HCEC 1CT (cell line): ENCODE results near the gene SLF2.
"Not testable (repeated sequence)": the region's sequence is repeated elsewhere in the genome, so short reads cannot be mapped to it uniquely, and the experiment has no call there.

Experiments used
- DNase-seq: peaks from one replicate; pipeline ENCODE4 v3.0.0-alpha.2; 2017

Gene SLF2

DNA sequence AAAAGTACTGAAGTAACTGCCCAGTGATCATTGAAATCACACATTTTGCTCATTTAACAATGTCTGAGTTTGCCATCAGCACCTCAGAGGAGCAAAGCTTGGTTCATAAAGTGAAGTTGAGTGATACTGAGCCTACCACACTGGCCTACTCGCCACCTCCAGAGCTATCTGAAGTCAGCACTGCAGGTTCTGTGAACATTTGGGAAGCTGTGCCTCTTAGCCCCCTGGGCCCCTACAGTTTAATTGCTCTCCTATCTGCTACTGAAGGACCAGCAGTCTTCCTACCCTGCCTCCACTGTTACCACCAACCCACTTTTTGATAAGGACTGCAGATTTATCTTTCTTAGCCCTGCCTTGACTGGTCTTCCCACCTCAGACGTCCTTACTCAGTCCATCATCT lies 54.6 kb downstream of the SLF2 start:
- no peak for DNase-seq

DNA sequence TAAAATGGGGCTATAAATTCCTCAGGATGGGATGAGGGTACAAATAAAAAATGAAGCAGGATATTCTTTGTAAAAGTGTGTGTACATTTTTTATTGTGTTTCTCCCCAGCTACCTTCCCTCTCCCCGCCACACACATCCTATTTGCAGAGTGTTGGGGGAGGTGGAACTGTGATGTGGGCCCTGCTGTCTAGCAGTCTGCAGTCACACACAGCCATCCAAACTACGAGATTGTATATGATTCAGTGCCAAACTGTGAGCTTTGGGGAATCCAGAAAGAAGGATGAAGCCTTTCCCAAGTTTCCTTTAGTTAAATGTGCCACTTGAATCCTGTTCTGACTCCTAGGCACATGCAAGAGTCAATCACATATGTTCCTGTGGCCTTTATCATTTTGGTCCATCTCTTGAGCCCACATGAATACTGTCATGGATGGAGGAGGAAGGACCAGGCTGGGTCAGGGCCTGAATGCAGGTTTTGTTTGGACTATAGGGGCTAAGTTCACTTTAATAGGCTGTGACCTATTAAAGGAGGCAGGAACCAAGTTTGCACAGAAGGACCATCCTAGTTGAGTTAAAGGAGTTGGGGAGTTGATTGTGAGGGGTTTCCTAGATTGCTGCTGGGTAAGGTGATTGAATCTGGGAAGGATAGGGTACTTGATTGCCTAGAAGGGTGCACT lies 55.4 kb downstream of the SLF2 start:
- DNase-seq: no peak

DNA sequence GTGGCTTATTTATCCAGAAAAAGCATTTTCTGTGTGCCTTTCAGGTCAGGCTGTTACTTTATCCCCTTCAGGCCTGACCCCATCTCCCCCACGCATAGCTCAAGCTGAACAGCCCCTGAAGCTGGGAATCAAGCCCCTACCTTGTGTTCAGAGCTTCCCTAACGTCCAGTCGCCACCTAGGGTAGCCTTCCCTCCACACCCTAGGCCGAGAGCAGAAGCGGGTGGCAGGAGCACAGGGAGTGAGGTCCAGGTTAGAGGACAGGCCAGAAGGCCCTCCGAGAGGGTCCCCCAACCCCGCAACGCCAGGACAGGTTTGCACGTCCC lies 56.1 kb downstream of the SLF2 start:
- no peak for DNase-seq

DNA sequence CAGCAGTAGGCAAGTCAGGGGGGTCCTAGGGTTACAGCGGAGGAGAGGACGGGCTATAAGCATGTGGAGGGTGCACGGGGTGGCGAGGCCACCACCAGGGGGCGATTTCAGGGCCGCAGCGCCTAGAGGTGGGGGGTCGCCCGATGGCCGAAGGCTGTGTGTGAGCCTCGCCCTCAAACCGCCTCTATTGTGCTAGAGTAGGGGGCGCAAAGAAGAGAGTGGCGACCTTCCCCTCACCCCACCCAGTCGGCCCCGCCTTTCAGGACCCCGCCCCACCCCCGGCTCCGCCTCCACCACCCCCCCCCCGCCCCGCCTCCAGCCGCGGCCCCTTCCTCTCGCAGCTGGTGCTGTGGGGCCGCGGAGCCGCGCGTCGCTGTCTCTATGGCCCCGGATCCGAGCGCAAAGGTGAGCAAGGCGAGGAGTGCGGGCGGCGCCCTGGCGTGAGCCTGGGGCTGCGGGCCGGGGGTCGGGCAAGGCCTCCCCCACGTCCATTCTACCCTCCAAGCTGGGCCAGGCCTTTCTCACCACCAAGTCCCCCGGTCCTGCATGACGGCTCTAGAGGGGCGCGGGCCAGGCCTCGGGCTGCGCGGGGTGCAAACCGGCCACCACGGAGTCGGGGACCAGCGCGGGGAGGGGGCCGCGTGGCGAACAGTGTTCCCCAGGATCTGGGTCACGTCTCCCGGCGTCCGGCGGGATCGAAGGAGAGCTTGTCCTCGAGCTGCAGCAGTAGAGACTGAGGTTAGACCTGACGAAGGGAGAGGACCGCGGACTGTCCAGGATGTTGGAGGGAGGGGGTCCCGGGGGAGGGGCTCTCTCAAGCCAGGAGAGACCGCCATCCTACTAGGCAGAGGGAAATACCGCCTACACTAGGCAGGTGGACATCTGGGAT lies 56.7 kb downstream of the SLF2 start, which contains the start of gene SEMA4G:
TSS of gene SEMA4G (plus strand) at position 318 of the 889 bp plus-strand sequence. CDS start 3,409 bp downstream, outside the sequence.
- DNase-seq: no peak

DNA sequence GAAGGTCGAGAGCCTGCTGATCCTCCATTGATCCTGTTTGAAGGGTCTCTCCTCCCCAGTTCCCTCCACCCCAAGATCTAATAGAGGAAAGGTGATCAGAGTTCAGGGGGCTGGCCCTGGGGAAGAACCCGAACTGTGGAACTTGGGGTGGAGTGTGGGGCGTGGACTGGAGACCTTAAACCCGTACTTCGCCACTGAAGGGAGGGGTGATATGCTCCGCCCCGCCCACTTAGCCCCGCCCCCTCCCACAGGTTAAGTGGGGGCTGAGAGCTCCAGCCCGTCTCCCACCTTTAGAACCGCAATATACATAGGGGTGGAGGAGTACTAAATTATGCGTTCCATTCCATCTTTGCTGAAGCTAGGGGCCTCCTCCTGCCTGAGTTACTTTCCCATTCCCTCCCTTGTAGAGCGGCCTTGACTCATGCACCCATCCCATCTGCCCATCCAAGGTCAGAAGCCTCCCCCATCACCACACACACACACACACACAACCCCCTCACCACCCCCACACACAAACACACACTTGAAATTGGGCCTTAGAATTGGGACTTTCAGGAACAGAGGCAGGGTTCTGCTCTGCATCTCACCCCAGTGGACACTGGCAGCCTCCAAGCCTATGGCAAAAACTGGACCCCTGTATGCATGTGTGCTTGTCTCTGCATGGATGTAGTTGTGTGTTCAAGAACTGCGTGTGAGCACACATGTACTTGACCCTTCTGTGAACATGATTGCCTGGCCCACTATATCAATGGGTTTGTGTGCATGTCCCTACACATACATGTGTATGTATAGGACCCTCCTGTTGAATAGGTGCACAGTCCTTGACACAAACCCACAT lies 57.5 kb downstream of the SLF2 start:
- DNase-seq: no peak

DNA sequence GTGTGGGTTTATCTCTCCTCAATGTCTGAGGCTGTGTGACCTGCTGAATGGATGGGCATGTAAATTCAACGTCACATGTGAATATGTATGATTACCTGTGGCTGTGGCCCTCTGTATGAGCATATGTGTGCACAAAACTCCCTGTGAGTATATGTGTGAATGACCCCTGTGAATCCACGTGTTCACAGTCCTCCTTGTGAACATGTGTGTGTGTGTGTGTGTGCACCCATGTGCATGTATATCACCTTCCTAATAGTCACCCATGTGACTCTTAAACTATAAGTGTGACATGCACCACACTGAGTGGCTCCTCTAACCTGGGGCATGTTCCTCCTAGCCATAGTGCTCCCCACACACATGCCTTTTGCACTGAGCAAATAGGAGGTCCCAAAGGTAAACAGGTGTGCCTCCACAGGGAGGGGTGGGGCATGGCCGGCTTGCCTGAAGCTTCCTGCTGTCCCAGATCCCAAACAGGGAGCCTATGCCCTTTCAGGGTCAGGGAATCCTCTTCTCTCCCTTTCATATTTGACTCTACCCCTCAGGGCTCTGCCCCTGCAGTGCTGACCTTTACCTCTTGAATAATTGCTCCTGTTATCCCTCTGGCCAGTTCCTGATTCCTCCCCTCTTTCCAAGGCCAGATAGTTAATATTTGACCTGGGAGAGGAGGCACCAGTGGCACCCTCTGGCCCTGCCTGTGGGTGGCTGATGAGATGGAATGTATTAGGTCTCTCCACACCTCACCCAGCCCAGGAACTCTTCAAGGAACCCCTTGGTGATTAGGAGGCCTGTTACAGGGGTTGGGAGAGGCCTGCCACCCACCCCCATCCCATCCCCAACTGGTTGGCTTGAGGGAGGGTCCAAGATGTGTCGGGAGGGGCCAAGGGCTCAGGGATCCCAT lies 58.4 kb downstream of the SLF2 start:
- no peak for DNase-seq

DNA sequence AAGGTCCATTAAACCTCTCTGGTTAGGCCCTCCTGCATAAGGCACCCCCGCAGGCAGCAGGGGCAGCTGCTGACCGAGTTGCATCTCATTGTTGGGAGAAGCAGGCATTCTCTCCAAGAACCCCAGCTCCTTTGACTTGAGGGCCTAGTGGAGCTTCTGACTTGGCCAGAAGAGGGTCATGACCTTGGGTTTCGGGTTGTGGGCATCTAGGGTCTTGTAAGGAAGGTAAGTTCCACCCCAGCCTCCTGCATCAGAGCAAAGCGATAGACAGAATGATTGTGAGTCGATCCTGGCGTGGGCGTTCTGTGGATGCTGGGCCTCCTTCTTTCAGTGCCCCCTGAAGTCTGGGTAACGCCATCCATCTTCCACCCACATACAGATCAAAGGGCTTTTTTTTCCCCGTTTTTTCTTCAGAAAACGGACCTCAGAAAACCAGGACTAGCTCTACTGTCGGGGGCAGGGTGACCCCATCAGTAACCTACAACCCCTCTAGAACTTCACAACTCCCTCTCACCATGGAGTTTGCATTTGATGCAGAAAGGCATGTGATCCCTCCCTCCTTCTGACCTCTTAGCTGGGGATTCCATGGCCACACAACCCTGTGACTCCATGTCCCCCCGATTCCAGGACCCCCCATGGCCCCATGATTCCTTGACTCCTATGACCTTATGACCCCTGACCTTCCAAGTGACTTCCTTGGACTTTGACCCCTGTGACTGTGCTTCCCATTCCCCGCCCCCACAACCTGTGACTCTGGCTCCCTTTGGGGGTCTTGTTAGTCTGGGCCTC lies 59.5 kb downstream of the SLF2 start:
- DNase-seq: no peak

DNA sequence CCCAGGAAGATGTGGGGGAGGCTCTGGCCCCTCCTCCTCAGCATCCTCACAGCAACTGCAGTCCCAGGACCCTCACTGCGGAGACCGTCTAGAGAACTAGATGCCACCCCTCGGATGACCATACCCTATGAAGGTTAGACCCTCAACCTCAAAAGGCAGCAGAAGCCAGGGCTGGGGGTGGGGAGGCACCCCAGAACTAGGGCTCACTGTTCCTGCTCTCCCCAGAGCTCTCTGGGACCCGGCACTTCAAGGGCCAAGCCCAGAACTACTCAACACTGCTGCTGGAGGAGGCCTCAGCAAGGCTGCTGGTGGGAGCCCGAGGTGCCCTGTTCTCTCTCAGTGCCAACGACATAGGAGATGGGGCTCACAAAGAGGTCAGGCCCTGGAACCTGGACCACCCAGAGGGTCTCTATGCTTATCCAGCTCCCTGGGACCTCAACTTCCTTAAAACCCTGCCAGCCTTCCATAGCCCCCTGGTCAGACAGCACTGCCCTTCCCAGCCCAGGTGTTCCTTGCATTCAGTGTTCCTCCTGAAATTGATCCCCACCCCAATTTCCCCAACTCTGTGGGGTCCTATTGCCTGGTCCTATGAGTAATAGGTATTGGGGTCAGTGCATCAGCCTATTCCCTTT lies 60.3 kb downstream of the SLF2 start:
- DNase-seq: no peak

DNA sequence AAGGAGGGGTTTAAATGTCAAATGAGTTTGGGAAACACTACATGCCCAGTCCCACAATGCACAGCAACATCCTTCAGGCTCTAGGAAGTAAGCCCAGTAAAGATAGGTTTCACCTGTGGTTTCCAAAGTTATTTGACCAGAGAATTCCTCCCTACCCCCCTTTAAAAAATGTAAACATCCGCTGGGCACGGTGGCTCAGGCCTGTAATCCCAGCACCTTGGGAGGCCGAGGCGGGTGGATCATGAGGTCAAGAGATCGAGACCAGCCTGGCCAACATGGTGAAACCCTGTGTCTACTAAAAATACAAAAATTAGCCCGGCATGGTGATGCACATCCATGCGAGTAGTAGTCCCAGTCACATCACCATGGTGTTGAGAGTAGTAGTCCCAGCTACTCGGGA lies 62.6 kb downstream of the SLF2 start:
- not testable (repeated sequence) for DNase-seq

DNA sequence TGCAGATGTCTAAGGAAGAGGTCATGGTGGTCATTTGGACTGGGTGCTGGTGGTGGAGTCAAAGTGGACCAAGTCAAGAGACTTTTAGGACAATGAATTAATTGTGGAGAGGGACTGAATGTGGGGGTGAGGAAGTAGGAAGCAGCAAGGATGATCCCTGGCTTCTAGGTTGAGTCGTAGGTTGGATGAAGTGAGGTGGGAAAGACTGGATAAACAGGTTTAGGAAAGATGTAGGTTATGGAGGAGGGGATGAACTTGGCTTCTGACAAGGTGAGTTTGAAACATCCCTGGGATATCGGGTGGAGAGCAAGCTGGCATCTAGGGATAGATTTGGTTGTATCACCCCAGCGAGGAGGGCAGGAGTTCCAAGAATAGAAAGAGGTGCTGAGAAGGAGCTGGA lies 64.1 kb downstream of the SLF2 start:
- no peak for DNase-seq

DNA sequence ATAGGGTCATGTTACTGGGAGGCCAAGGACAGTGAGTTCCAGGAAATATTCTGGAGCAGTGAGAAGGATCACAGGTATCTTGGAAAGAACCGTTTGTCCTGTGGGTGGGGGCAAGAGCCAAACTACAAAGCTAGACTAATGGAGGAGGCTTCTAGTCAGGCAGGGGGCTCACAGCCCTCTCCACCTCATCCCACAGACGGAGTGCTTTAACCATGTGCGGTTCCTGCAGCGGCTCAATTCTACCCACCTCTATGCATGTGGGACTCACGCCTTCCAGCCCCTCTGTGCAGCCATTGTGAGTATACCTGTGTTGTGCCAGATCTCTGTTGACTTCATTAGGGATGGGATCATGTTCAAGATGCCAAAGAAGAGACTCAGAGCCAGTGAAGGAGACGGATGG lies 64.7 kb downstream of the SLF2 start:
- DNase-seq: no peak

DNA sequence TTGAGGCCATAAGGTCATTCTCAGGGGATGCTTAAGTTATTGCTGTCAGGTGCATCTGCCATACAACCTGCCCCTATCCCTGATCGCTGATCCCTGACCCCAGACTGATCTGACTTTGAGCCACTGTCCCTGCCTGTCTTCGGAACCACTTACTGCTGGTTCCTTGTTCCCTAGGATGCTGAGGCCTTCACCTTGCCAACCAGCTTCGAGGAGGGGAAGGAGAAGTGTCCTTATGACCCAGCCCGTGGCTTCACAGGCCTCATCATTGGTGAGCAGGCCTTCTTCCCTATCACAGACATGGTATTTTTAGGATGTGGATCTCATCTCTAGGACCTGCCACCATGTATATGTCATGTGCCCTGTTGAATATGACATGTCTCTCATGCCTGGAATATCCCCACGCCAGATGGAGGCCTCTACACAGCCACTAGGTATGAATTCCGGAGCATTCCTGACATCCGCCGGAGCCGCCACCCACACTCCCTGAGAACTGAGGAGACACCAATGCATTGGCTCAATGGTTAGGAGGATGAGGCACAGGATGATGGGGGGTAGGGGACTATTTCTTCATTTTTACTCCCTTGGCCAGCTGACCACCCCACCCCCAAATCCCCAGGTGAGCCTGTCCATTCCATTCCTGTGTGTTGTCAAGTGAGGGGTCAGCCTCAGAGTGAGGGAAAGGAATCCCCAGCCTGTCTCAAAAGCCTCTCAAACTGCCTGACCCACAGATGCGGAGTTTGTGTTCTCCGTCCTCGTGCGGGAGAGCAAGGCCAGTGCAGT lies 65.5 kb downstream of the SLF2 start:
- DNase-seq: no peak

DNA sequence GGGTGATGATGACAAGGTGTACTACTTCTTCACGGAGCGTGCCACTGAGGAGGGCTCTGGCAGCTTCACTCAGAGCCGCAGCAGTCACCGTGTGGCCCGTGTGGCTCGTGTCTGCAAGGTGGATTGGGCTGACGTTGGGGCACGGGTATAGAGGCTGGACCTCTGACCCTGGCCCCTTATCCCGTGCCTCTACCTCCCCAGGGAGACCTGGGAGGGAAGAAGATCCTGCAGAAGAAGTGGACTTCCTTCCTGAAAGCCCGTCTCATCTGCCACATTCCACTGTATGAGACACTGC lies 66.1 kb downstream of the SLF2 start:
- DNase-seq: no peak

DNA sequence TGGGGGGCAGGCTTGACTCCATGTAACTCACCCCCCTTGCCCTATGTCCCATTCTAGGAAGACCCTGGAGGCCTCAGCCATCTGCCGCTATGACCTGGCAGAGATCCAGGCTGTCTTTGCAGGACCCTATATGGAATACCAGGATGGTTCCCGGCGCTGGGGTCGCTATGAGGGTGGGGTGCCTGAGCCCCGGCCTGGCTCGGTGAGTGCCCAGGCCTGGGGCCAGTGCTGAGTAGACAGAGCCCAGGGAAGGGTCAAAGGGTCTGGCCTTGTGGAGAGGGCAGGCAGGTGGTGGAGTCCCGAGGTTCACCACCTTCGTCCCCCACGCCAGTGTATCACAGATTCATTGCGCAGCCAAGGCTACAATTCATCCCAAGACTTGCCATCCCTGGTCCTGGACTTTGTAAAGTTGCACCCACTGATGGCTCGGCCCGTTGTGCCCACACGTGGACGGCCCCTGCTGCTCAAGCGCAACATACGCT lies 67.1 kb downstream of the SLF2 start:
- no peak for DNase-seq

DNA sequence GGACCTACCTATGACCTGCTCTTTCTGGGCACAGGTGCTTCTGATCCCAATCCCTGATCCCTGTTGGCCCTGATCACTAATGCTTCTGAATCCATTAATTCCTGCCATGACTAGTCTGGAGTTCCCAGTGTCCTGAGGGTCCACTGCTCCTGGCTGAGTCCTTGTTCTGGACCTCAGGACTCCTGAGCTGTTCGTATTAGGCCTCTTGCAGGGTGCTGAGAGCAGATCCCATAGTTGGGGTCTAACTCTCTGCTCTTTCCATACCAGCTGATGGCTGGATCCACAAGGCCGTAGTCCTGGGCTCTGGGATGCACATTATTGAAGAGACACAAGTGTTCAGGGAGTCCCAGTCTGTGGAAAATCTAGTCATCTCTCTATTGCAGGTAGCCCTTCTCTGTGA lies 67.5 kb downstream of the SLF2 start:
- DNase-seq: no peak

DNA sequence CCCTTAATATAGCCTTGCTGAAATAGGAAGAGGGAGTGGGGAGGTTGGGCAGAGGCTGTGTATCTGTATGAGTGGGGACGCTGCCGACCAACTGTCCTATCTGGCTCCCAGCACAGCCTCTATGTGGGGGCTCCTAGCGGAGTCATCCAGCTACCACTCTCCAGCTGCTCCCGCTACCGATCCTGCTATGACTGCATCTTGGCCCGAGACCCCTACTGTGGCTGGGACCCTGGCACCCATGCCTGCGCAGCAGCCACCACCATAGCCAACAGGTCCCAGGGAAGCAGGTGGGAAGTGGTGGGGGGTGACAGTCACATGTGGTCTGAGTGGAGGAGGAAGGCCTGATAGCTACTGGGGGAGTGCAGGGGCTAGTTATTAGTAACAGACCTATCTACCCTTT lies 67.9 kb downstream of the SLF2 start:
- DNase-seq: no peak

DNA sequence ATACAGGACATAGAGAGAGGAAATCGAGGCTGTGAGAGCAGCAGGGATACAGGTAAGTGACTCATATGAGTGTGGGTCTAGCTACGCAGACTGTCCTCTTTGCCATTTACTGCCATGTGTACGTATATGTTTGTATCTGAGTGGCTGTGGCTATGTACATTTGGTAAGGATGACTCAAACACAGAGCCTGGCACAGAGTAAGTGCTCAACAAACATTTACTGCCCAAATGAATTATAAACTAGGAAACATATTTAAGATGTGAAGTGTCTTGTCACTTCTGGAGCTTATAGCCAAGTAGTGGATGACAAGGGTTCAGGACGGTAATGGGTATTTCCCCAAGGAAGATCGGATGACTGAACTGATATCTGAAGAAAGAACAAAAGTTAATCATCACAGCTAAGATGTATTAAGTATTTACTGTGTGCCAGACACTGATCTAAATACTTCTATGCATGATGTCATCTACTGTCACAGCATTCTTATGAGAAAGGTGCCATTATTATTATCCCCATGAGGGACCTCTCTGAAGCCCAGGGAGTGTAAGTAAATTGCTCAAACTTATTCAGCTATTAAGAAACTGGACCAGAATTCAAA lies 68.5 kb downstream of the SLF2 start:
- DNase-seq: no peak

DNA sequence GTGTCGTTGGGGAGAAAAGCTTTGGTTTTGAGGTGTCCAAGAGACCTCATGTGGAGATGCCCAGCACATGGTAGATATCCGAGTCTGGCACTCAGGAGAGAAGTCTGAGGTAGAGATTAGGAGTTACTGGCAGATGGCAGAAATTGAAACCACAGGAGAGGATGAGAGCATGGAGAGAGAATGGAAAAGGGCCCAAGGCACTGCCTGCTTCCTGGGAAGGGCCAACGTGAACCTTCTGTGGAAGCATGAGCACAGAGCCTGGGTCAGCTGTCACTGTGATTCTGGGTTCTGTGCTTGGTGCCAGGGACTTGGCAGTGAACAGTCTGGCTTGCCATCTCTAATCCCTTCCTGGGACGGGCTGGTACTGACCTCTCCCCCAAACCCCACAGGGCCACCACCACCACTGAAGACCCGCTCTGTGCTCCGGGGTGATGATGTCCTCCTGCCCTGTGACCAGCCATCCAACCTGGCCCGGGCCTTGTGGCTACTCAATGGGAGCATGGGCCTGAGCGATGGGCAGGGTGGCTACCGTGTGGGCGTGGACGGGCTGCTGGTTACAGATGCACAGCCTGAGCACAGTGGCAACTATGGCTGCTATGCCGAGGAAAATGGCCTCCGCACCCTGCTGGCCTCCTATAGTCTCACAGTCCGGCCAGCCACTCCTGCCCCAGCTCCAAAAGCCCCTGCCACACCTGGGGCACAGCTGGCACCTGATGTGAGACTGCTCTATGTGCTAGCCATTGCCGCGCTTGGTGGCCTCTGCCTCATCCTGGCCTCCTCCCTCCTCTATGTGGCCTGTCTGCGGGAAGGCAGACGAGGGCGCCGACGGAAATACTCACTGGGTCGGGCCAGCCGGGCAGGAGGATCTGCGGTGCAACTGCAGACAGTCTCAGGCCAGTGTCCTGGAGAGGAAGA lies 70.4 kb downstream of the SLF2 start:
- DNase-seq: no peak
